MM.1S (cell line): ENCODE measurements around the gene ANKRD2.

ENCODE experiments used
- DNase-seq: peaks from one replicate; pipeline ENCODE4 v3.0.0-alpha.2; 2015
- H2AFZ ChIP-seq: fragments of 300-600 bp; sonication (generic); 2 replicates; pipeline ENCODE4 v1.6.0; 2016; ENCODE audit warnings: antibody characterized with exemption, low read length
- H3F3A ChIP-seq: fragments of 300-600 bp; sonication (generic); 2 replicates; pipeline ENCODE4 v1.6.1; 2016; ENCODE audit warnings: mild to moderate bottlenecking, antibody characterized with exemption, low read length, moderate library complexity, mixed read lengths; ENCODE audit not compliant: insufficient read depth
- H3K27ac ChIP-seq: fragments of 300-600 bp; sonication (generic); 2 replicates; pipeline ENCODE4 v1.5.1; 2016; ENCODE audit warnings: mild to moderate bottlenecking, low read length
- H3K27me3 ChIP-seq: fragments of 300-600 bp; sonication (generic); replicated peaks from 2 replicates; pipeline ENCODE4 v1.6.0; 2016; ENCODE audit warnings: low read length; ENCODE audit not compliant: insufficient read depth
- H3K36me3 ChIP-seq: fragments of 300-600 bp; sonication (generic); replicated peaks from 2 replicates; pipeline ENCODE4 v1.6.1; 2016; ENCODE audit warnings: mild to moderate bottlenecking, low read length, mixed read lengths; ENCODE audit not compliant: insufficient read depth
- H3K4me1 ChIP-seq: fragments of 300-600 bp; sonication (generic); 2 replicates; pipeline ENCODE4 v1.6.1; 2016; ENCODE audit warnings: low read length, mixed read lengths
- H3K4me2 ChIP-seq: fragments of 300-600 bp; sonication (generic); 2 replicates; pipeline ENCODE4 v1.6.0; 2016; ENCODE audit warnings: low read depth, low read length
- H3K4me3 ChIP-seq: fragments of 300-600 bp; sonication (generic); 2 replicates; pipeline ENCODE4 v1.5.1; 2016; ENCODE audit warnings: low read length, mixed read lengths
- H3K79me2 ChIP-seq: fragments of 300-600 bp; sonication (generic); 2 replicates; pipeline ENCODE4 v1.6.1; 2016; ENCODE audit warnings: mixed run types, low read length, mixed read lengths
- H3K9ac ChIP-seq: fragments of 300-600 bp; sonication (generic); 2 replicates; pipeline ENCODE4 v1.6.1; 2016; ENCODE audit warnings: low read length, mixed read lengths
- H3K9me2 ChIP-seq: fragments of 300-600 bp; sonication (generic); replicated peaks from 2 replicates; pipeline ENCODE4 v1.6.1; 2016; ENCODE audit warnings: mild to moderate bottlenecking, low read length, mixed read lengths; ENCODE audit not compliant: insufficient read depth
- H3K9me3 ChIP-seq: fragments of 300-600 bp; sonication (generic); replicated peaks from 2 replicates; pipeline ENCODE4 v1.6.1; 2016; ENCODE audit warnings: mild to moderate bottlenecking, low read length, mixed read lengths; ENCODE audit not compliant: insufficient read depth
- H4K20me1 ChIP-seq: fragments of 300-600 bp; sonication (generic); 2 replicates; pipeline ENCODE4 v1.6.1; 2016; ENCODE audit warnings: mild to moderate bottlenecking, low read length, moderate library complexity, mixed read lengths; ENCODE audit not compliant: insufficient read depth
- CTCF ChIP-seq: fragments of 300-600 bp; sonication (generic); IDR thresholded peaks from 2 replicates; pipeline ENCODE4 v1.5.1; 2016; ENCODE audit warnings: antibody characterized with exemption, low read length, mixed read lengths
- EZH2 ChIP-seq: fragments of 300-600 bp; sonication (generic); optimal IDR thresholded peaks from 2 replicates; pipeline ENCODE3; 2017; ENCODE audit warnings: low read depth, mild to moderate bottlenecking, antibody characterized with exemption, low read length, mixed read lengths
- EZH2phosphoT487 ChIP-seq: fragments of 300-600 bp; sonication (generic); IDR thresholded peaks from 2 replicates; pipeline ENCODE4 v1.6.1; 2018; ENCODE audit warnings: antibody characterized with exemption, low read length

The ANKRD2 gene

DNA sequence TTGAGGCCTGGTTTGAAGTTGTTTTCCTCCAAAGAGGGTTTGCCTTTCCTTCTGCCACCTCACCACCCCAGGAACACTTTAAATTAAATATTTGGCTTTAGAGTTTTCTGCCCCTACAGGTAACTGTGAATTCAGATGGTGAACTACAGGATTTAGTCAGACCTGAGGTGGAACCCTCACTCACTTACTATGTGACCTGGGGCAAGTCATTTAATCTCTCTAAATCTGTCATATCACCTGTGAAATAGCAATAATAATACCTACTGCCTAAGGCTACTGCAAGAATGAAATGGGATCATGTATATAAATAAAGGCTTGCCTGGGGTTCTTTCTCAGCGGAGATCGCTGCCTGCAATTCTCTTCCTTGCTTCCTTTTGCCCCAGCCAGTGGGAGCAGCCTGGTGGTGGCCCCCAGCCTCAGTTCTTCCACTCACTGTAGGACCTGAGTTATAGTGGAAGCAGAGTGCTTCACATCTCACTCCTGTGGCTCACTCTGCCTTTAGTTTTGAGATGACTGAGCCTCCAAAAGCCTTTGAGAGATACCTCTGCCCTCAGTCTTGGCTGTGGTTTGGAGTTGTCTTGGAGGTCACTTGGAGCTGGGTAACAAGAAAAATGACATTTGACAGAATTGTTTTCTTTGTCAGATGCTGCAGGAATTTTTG is 6.1 kb upstream of the ANKRD2 start:
- Histone ChIP-seq H3F3A (no peaks in the 10 kb centered on the region), H3K79me2 (no peaks in the 10 kb centered on the region), H3K9ac (no peak overlapping the region), H2AFZ (no peak overlapping the region), H3K4me1 (no peaks in the 10 kb centered on the region), H3K36me3 (no peaks in the 10 kb centered on the region), H3K4me3 (no peak overlapping the region), H3K9me2 (no peaks in the 10 kb centered on the region), H4K20me1 (no peaks in the 10 kb centered on the region), H3K27me3 (no peaks in the 10 kb centered on the region), H3K9me3 (no peaks in the 10 kb centered on the region), H3K27ac (no peak overlapping the region), H3K4me2 (no peak overlapping the region)
- TF ChIP-seq EZH2 (no peak), CTCF (no peak), EZH2phosphoT487 (no peak)
- DNase-seq, result no peak

GRCh38 chr10:97567891-97568290 is 4.7 kb upstream of the ANKRD2 start:
- Histone ChIP-seq H3K36me3 (no peaks in the 10 kb centered on the region), H3K79me2 (no peaks in the 10 kb centered on the region), H4K20me1 (no peaks in the 10 kb centered on the region), H3K9me3 (no peaks in the 10 kb centered on the region), H3K27me3 (no peaks in the 10 kb centered on the region), H3K4me3 (no peak overlapping the region), H3K4me2 (no peak overlapping the region), H3F3A (no peaks in the 10 kb centered on the region), H3K27ac (no peak overlapping the region), H2AFZ (no peak overlapping the region), H3K4me1 (no peaks in the 10 kb centered on the region), H3K9me2 (no peaks in the 10 kb centered on the region), H3K9ac (no peak overlapping the region)
- TF ChIP-seq EZH2phosphoT487 (no peak), CTCF (no peak), EZH2 (no peak)
- no peak for DNase-seq

- H3K9ac ChIP-seq, result no peak overlapping the region
- H2AFZ ChIP-seq, result no peak overlapping the region
- no peak overlapping the region for H3K4me2 ChIP-seq
- no peaks in the 10 kb centered on the region for H3K9me3 ChIP-seq
- H3K9me2 ChIP-seq, result no peaks in the 10 kb centered on the region
- no peak for DNase-seq
- no peak overlapping the region for H3K27ac ChIP-seq
- no peaks in the 10 kb centered on the region for H3K36me3 ChIP-seq
- no peaks in the 10 kb centered on the region for H3F3A ChIP-seq
- H3K79me2 ChIP-seq, result no peaks in the 10 kb centered on the region
- H4K20me1 ChIP-seq, result no peaks in the 10 kb centered on the region
- no peak for TF ChIP-seq EZH2
- TF ChIP-seq CTCF, result no peak
- TF ChIP-seq EZH2phosphoT487, result no peak
- H3K4me3 ChIP-seq, result no peak overlapping the region
- no peaks in the 10 kb centered on the region for H3K4me1 ChIP-seq
- H3K27me3 ChIP-seq, result no peaks in the 10 kb centered on the region
Observed at GRCh38 chr10:97570146-97570788, 2.3 kb upstream of the ANKRD2 start.
